Stimulated activated CD8-positive, alpha-beta memory T cell treated with anti-CD3 and anti-CD28 coated beads, Interleukin-7, amount 100 ng/mL, for 48 hours (primary cell): ENCODE measurements around the gene PPARG.

ENCODE experiments used
- DNase-seq, 2 donors: peaks; one replicate each; pipeline ENCODE4 v3.0.0-alpha.2; 2020; ENCODE audit warnings: low read depth in 1 of 2; ENCODE audit errors: extremely low read depth in 1 of 2

The PPARG gene

DNA sequence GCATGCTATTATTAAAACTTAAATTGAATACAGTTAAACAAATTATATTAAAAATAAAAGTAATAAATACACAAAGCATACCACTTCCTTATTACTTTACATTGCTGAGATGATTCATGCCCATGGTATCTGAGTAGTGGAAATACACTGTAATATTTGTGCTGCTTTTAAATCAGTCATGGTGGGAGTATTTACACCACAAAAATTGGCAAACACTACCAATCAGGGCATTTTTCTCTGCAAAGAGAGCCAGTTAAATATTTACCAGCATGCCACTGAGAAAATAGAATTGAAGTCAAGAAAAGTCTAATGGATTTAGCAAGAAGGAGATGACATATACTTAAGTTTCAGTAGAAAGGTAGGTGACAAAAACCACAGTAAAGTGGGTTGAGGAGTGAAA, 19.6 kb downstream of the PPARG start:
- DNase-seq, result no peak

DNA sequence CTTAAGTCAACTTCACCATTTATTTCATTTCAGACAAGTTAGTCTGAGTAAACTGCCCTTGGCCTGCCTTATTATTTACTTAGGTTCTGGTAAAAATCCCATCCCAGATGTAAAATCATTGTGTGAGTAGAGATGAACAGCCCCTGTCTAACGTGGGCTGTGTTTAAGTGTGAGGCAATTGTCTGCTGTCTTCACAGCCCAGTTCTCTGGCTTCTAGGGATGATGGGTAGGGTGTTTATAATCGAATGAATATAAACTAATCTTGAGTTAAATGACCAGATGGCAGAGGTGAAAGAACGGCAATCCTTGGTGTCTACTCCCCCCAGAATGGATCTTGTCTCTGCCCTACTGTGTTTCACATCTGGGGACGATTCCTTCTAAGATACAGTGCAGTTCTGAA, 20.8 kb downstream of the PPARG start:
- DNase-seq, result no peak

- no peak for DNase-seq
Observed at GRCh38 chr3:12312010-12312409, 23.1 kb downstream of the PPARG start.

DNA sequence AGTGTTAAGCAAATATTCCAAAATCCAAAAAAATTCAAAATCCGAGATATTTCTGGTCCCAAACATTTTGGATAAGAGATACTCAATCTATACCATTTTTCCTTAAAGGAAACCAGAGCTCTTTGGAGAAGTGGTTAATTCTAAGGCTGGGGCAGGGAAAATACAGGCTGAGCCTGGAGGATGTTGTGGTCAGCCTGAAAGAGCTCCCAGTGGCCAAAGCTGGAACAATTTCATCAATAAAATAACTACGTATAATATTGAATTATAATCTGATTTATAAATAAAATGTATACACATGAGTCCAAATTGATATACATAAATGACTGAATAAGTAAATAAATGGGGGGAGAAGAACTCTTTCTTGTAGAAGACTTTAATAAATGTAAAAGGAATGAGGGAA, 24.6 kb downstream of the PPARG start:
- DNase-seq, result no peak

DNA sequence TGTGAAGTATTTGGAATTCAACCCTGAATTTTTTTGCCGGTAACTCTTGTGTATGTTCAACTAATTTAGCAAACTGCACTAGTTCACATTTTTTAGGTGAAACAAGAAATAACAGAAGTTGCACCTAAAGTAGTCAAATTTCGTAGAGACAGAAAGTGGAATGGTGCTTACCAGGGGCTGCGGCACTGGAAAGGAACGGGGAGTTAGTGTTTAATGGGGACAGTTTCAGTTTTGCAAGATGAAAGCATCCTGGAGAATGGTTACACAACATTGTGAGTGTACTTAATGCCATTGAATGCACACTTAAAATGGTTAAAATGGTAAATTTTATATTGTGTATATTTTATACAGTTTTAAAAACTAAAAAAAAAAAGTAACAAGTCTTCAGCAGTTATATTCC, 27.4 kb downstream of the PPARG start:
- no peak for DNase-seq

- no peak for DNase-seq
Observed at GRCh38 chr3:12316729-12317351, 28.0 kb downstream of the PPARG start.

GRCh38 chr3:12317914-12318313, 29.0 kb downstream of the PPARG start:
- DNase-seq, result no peak

DNA sequence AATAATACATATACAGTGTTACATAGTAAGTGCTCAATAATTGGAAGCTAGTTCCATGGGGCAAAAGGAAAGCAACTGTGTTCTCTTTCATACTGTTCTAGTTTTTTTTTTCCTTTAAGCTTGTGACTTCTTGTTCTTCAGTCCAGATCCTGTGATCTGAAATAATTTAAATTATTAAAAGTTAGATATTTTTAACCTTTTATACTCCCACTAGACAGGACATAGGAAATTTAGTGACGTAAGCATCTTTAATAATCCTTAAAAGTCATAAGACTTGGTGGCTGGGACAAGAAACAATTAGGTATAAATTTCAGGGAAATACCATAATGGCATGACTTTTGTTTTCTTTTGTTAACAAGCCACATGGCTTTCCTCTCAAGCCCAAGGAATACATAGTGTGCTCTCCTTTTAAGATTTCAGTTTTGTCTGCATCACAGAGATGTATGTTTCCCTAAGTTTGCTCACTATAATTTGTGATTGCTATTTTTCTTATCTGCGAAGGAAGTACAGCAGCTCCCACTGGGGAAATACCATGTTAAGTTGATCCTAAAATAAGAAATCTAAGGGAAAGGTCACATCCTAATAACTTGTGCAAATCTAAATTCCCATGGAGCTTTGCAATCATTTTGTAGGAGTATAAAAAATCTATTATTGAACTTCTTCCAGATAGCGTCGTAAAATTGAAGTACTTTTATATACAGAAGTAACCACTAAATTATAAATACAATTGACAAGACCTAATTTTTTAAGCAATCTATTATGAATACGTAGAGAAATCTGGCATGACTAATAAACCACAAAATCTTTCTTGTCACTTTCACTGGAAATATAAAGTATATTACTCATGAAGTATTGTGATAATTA, 30.1 kb downstream of the PPARG start:
- no peak for DNase-seq

DNA sequence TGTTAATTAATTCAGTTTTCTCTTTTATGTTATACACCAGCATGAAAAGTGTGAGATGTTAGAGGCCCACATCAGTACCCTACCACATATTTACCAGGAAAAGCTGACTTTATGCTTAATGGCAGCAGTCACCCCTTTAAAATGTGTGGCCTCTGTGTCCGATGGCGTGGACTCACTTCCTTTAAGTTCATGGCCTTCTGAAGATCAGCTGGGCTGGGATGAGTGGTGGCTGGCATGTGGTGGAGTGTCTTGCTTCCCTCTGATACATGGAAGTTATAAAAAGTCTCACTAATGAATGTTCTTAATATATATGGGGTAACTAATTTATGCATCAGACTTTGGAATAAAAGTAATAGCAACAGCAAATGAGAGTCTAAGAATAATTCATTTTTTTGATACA, 32.1 kb downstream of the PPARG start:
- no peak for DNase-seq

- DNase-seq, result no peak
Observed at GRCh38 chr3:12323237-12323636, 34.4 kb downstream of the PPARG start.

GRCh38 chr3:12325586-12326515, 37.0 kb downstream of the PPARG start:
- no peak for DNase-seq

GRCh38 chr3:12327021-12327420, 38.2 kb downstream of the PPARG start:
- DNase-seq, result no peak

DNA sequence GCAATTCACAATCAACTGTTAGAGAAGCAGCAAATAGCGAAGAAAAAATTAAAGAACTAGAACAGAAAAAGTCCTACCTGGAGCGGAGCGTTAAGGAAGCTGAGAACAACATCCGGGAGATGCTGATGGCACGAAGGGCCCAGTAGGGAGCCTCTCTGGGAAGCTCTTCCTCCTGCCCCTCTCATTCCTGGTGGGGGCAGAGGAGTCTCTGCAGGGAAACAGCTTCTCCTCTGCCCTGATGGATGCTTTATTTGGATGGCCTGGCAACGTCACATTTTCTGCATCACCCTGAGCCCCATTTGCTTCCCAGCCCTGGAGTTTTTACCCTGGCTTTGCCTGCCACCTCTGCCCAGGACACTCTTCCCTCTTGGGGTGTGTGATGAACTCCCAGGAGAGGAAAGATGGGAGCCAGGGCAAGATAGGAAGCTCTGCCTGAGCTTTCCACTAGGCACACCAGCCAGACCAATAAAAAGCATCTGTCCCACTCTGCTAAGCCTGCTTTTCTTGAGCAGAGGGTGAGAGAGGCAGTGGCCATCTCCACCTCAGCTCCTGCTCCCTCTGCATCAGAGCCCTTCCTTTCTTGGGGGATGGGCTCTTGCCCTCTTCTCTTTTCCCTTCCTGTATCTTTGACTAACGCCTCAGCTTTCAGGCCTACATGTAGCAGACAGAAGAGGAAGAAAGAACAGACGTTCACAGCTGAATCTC, 39.4 kb downstream of the PPARG start:
- DNase-seq, result no peak

DNA sequence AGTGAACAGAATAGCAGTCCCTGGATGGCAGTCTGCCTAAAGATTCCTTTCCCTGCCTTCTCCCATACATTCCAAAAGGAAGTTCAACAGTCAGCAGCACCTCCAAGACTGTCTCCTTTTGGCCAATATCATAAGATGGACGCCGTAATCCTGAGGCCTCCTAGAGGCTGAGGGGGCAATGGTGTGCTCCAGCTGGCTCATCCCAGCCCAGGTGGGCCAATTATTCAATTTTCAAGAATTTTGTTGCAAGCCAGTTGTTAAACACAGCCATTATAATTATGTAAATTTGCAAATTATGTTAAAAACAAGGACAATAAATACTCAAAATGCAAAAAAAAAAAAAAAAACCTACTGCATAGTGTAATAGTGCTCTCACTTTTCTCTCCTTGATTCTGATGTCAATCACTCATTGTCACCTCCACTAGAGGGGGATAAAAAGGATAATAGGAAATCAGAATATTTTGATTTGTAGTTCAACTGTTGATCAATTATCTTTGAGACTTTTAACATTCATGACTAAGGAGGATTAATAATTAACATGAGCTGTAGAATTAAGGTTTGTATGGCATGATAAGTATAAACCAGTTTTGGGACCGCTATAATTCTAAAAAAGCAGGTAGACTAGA, 40.1 kb downstream of the PPARG start:
- no peak for DNase-seq

DNA sequence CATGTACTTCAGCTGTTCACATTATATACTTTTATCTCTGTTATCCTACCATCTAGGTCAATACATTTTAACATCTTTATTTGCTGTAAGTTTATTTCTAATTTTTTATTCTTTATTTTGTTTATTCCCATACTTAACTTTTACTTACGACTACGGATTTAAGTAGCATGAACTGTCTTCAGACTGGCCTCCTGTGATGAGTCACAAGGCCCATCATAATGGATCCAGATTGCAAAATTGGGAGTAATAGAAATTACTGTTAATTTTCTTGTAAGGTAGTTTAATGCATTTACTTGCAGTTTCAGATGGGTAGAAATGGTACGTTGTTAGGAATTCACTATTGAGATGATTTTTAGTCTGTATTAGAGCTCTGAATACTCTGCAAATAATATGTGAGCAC, 45.9 kb downstream of the PPARG start:
- DNase-seq, result no peak

DNA sequence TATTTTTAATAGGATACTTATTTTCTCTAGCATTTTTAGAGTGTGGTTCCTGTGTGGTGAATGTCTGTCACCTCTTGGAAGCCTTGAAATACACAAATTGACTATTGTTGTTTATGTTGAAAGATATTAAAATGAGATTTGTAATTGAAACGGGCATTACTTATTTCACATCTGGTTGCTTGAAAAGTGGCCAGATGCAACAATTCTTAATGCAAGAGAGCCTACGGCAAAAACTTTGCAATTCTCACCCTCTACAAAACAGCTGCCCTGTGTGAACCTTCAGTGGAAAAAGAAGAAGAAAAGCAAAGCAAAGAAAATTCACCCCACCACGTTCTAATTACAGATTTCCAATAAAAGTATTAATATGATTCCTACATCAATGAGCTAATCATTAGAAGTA, 46.6 kb downstream of the PPARG start:
- DNase-seq, result no peak

DNA sequence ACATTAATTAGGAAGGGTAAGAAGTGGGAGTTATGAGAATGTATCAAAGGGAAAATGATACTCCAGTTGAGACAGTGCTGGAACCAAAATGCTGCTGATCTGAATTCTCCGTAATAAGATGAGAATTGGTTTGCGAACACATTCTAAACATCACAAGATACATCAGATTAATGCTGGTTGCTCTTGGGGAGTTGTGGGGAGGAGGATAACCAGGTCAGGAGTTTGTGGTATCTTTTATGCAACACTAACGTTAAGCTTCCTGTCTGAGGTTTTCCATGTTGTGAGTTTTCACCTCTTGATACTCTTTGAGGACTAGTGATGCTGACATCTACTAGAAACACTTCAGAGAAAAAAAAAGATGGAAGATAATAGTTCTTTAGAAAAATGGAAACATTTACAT, 47.2 kb downstream of the PPARG start:
- no peak for DNase-seq

DNA sequence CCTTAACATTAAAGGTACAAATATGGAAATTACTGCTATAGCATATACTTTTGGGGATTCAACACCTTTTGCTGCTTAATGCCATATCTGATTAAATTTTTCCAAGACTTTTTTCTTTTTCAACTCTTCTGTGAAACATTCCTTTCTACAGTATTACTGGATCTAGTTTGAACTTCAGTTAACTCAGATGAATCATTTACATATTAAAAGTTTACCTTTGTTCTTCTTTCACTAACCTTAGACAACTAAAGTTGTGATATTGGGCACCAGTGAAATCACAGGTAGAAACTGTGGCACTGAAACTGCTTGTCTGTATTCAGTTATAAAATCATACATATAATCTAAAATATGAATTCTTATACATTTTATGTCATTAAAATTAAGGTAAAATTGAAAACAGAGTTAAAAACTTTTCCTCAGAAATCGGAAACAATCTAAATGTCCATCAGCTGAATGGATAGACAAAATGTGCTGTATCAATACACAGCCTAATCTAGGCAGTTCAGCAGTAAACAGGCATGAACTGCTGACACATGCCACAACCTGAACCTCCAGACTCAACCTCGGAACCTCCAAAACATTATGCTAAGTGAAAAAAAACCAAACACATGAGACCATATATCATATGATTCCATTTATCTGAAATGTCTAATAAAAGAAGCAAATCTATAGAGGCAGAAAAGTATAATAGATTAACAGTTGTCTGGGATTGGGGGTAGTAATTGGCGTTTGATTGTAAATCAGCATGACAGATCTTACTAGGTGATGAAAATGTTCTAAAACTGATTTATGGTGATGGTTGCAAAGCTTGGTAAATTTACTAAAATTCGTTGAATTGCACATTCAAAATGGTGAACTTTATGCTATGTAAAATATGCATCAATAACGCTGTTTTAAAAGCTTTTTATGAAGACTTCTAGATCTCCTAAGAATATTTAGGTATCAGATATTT, 50.0 kb downstream of the PPARG start:
- DNase-seq, result no peak
